IMR-90 (cell line): Measurements from ENCODE around the gene STKLD1. TPM values are rescaled to one million over a fixed set of nuclear protein-coding genes. Genes with fewer than 3 reads are reported as not detected.

ENCODE experiments used
- ATAC-seq: fragments of 200-7000 bp; cut with Tn5 transposase; 2 replicates; pipeline ENCODE4 v1.9.1; 2020; ENCODE audit warnings: low read depth, mild to moderate bottlenecking, moderate library complexity
- BruUV-seq: library from RNA; stranded (reverse); fragments of 400-500 nt; replicated peaks from 2 replicates; lab custom pipeline; 2021; lab: Mats Ljungman, UMichigan
- CTCF ChIA-PET: fragments of 300-600 bp; formaldehyde crosslinking; extraction: SDS; loops from one replicate; lab custom pipeline; 2021; ENCODE audit warnings: antibody characterized with exemption; lab: Yijun Ruan, JAX
- POLR2A ChIA-PET: fragments of 300-600 bp; sonication (Branson Sonifier 250); formaldehyde crosslinking; loops from one replicate; lab custom pipeline; 2022; ENCODE audit warnings: antibody characterized with exemption; ENCODE audit not compliant: unreplicated experiment; lab: Charles Lee
- DNase-seq: peaks from one replicate; pipeline ENCODE4 v3.0.0; 2013
- H2AFZ ChIP-seq: replicated peaks from 2 replicates; pipeline ENCODE3; 2013; ENCODE audit warnings: low read length, mild to moderate bottlenecking; ENCODE audit not compliant: poor library complexity
- H2AK5ac ChIP-seq: 2 replicates; pipeline ENCODE4 v1.6.1; 2013; ENCODE audit warnings: low read depth, low read length, inconsistent platforms
- H2AK9ac ChIP-seq: replicated peaks from 2 replicates; pipeline ENCODE3; 2013; ENCODE audit warnings: mild to moderate bottlenecking, low read depth, low read length, moderate library complexity; ENCODE audit not compliant: poor library complexity
- H2BK120ac ChIP-seq: 2 replicates; pipeline ENCODE4 v1.6.1; 2013; ENCODE audit warnings: low read depth, low read length, inconsistent platforms
- H2BK15ac ChIP-seq: 3 replicates; pipeline ENCODE4 v1.6.1; 2013; ENCODE audit warnings: low read depth, low read length, inconsistent platforms
- H2BK20ac ChIP-seq: 2 replicates; pipeline ENCODE4 v1.6.1; 2013; ENCODE audit warnings: low read depth, mild to moderate bottlenecking, inconsistent platforms, low read length, moderate library complexity
- H2BK5ac ChIP-seq: 2 replicates; pipeline ENCODE4 v1.6.1; 2013; ENCODE audit warnings: mild to moderate bottlenecking, low read depth, low read length, inconsistent platforms; ENCODE audit not compliant: poor library complexity, severe bottlenecking
- H3K14ac ChIP-seq: replicated peaks from 2 replicates; pipeline ENCODE4 v1.6.1; 2013; ENCODE audit warnings: low read depth, low read length, inconsistent platforms
- H3K18ac ChIP-seq: 2 replicates; pipeline ENCODE4 v1.6.1; 2013; ENCODE audit warnings: low read depth, low read length, control low read depth
- H3K23ac ChIP-seq: 2 replicates; pipeline ENCODE4 v1.6.1; 2013; ENCODE audit warnings: low read depth, low read length, inconsistent platforms
- H3K27ac ChIP-seq: 2 replicates; pipeline ENCODE4 v1.5.1; 2013; ENCODE audit warnings: mild to moderate bottlenecking, control low read depth, low read length; ENCODE audit not compliant: insufficient read depth
- H3K27me3 ChIP-seq: 2 replicates; pipeline ENCODE4 v1.6.1; 2013; ENCODE audit warnings: low read length; ENCODE audit not compliant: control insufficient read depth, insufficient read depth
- H3K36me3 ChIP-seq: 2 replicates; pipeline ENCODE4 v1.6.1; 2013; ENCODE audit warnings: low read length, mixed read lengths; ENCODE audit not compliant: control insufficient read depth, insufficient read depth
- H3K4ac ChIP-seq: 2 replicates; pipeline ENCODE4 v1.6.1; 2013; ENCODE audit warnings: low read depth, low read length, inconsistent platforms
- H3K4me1 ChIP-seq: 2 replicates; pipeline ENCODE4 v1.6.1; 2013; ENCODE audit warnings: low read length, mixed read lengths; ENCODE audit not compliant: control insufficient read depth, insufficient read depth
- H3K4me2 ChIP-seq: 2 replicates; pipeline ENCODE4 v1.6.1; 2013; ENCODE audit warnings: low read depth, mild to moderate bottlenecking, control low read depth, low read length, moderate library complexity
- H3K4me3 ChIP-seq: 2 replicates; pipeline ENCODE4 v1.5.1; 2013; ENCODE audit warnings: low read depth, mild to moderate bottlenecking, control low read depth, low read length, moderate library complexity; ENCODE audit not compliant: insufficient read depth
- H3K56ac ChIP-seq: 2 replicates; pipeline ENCODE4 v1.6.1; 2013; ENCODE audit warnings: low read length, inconsistent platforms; ENCODE audit not compliant: insufficient read depth; ENCODE audit errors: extremely low read depth
- H3K79me1 ChIP-seq, 2 experiments: 2 replicates each; pipeline ENCODE4 v1.6.1; 2013; ENCODE audit warnings: low read length in 2 of 2, inconsistent platforms in 1 of 2, low read depth in 1 of 2
- H3K9ac ChIP-seq: 2 replicates; pipeline ENCODE4 v1.6.1; 2013; ENCODE audit warnings: low read depth, low read length, control low read depth
- H3K9me1 ChIP-seq: 2 replicates; pipeline ENCODE4 v1.6.1; 2013; ENCODE audit warnings: low read length, inconsistent platforms; ENCODE audit not compliant: insufficient read depth
- H3K9me3 ChIP-seq: 2 replicates; pipeline ENCODE4 v1.6.1; 2013; ENCODE audit warnings: low read length; ENCODE audit not compliant: control insufficient read depth, insufficient read depth
- H4K20me1 ChIP-seq: 2 replicates; pipeline ENCODE4 v1.6.1; 2013; ENCODE audit warnings: low read length, inconsistent platforms; ENCODE audit not compliant: insufficient read depth
- H4K5ac ChIP-seq: 2 replicates; pipeline ENCODE4 v1.6.1; 2013; ENCODE audit warnings: mild to moderate bottlenecking, low read depth, low read length, control low read depth
- H4K8ac ChIP-seq, 2 experiments: 2 replicates each; pipeline ENCODE4 v1.6.1; 2013; ENCODE audit warnings: low read depth in 2 of 2, low read length in 2 of 2, control low read depth in 1 of 2, inconsistent platforms in 1 of 2
- H4K91ac ChIP-seq: 2 replicates; pipeline ENCODE4 v1.6.1; 2013; ENCODE audit warnings: low read depth, low read length, inconsistent platforms; ENCODE audit not compliant: insufficient read depth
- CHD1 ChIP-seq: IDR thresholded peaks from 2 replicates; pipeline ENCODE4 v1.6.1; 2012; ENCODE audit warnings: low read depth, low read length, improper control_type of control experiment
- ELK1 ChIP-seq: fragments of 150-350 bp; IDR thresholded peaks from 2 replicates; pipeline ENCODE4 v1.6.1; 2016; ENCODE audit warnings: low read depth, mild to moderate bottlenecking, low read length, moderate library complexity, borderline replicate concordance
- MAFK ChIP-seq: IDR thresholded peaks from 2 replicates; pipeline ENCODE4 v1.6.1; 2012; ENCODE audit warnings: low read depth, low read length, improper control_type of control experiment
- RAD21 ChIP-seq: IDR thresholded peaks from 2 replicates; pipeline ENCODE4 v1.6.1; 2012; ENCODE audit warnings: low read length, improper control_type of control experiment
- RCOR1 ChIP-seq: IDR thresholded peaks from 2 replicates; pipeline ENCODE4 v1.6.1; 2012; ENCODE audit warnings: mild to moderate bottlenecking, low read length, improper control_type of control experiment; ENCODE audit not compliant: insufficient replicate concordance
- RFX5 ChIP-seq: IDR thresholded peaks from 2 replicates; pipeline ENCODE4 v1.8.0; 2012; ENCODE audit warnings: low read depth, mild to moderate bottlenecking, low read length, moderate library complexity
- USF2 ChIP-seq: fragments of 150-350 bp; IDR thresholded peaks from 2 replicates; pipeline ENCODE4 v1.6.1; 2017; ENCODE audit warnings: mild to moderate bottlenecking, antibody characterized with exemption, low read length, low read depth
- WGBS, 2 experiments: methylation state at CpG; one replicate each; pipeline versions ENCODE4 v1.1.5 to v1.1.7; 2013; ENCODE audit warnings: missing lambda C conversion rate in 2 of 2; ENCODE audit not compliant: insufficient read length in 1 of 2; ENCODE audit errors: extremely low coverage in 2 of 2; 5-methylcytosine and 5-hydroxymethylcytosine counted together
- dilution Hi-C: fragments of 300-500 bp; cut with HindIII; formaldehyde crosslinking; loops from one replicate; pipeline ENCODE4 v1.14.3; 2018; ENCODE audit warnings: low sequenced_read_pairs; ENCODE audit not compliant: unreplicated experiment
- in situ Hi-C: fragments of 300-500 bp; cut with MboI; formaldehyde crosslinking; loops from 3 replicates; pipeline ENCODE4 v1.14.3; 2019; ENCODE audit warnings: low sequenced_read_pairs, inconsistent platforms, mixed read lengths
- intact Hi-C: fragments of 100-400 bp; cut with micrococcal nuclease; formaldehyde crosslinking; loops from 2 replicates; pipeline ENCODE4 v1.10.0; 2022
- polyA plus RNA-seq, 3 experiments: library from polyadenylated mRNA; depleted of rRNA; stranded (reverse); fragments of >200 nt; gene quantifications; 2 replicates each; pipeline ENCODE4 v1.2.3, GENCODE V29; 2012; ENCODE audit warnings: low replicate concordance in 1 of 3
- total RNA-seq: library from RNA; depleted of rRNA; stranded (reverse); fragments of >200 nt; gene quantifications from 2 replicates; pipeline ENCODE4 v1.2.3, GENCODE V29; 2012

The STKLD1 gene
- total and polyA plus RNA-seq, 2 of the 4 experiments (the other 2 are of a cell fraction): 0.54 to 0.65 TPM

GRCh38 chr9:133331221-133331620, 44.9 kb upstream of the STKLD1 start:
- H4K8ac ChIP-seq: no peak overlapping the region
- CTCF ChIA-PET: no interaction called here

More at GRCh38 chr9:133331221-133331620, 44.9 kb upstream of the STKLD1 start:
- H3K14ac ChIP-seq: no peak overlapping the region
- ATAC-seq (no peak), DNase-seq (no peak)
- H2AFZ ChIP-seq: no peak overlapping the region
- 93% methylated on average over 10 of the region's 19 CpGs; no CpG with 5 or more reads in 1 of the 2 experiments for WGBS, 2 experiments
- intact Hi-C loops (no loop called here), in situ Hi-C loops (no loop called here), dilution Hi-C loops (no loop called here)
- no peaks in the 10 kb centered on the region; the same call in 1 of the 2 replicates for H4K20me1 ChIP-seq
- no peak overlapping the region for H3K4me3 ChIP-seq
- H2AK9ac ChIP-seq: no peak overlapping the region
- H3K23ac ChIP-seq: no peak overlapping the region
- no peak overlapping the region for H2BK15ac ChIP-seq
- H3K27me3 ChIP-seq: no peaks in the 10 kb centered on the region
- H3K56ac ChIP-seq: no peak overlapping the region
- no peak overlapping the region for H3K9ac ChIP-seq
- peaks cover 17 to 30% of the 10 kb centered on the region in 2 experiments; a peak in 3 of 4 replicates for H3K79me1 ChIP-seq
- TF ChIP-seq ELK1 (no peak), RAD21 (no peak), USF2 (no peak), RCOR1 (no peak), MAFK (no peak), CHD1 (no peak), RFX5 (no peak)
- H3K9me3 ChIP-seq: no peaks in the 10 kb centered on the region
- peaks cover 35% of the 10 kb centered on the region for H3K36me3 ChIP-seq
- no peaks in the 10 kb centered on the region for H3K4me1 ChIP-seq
- POLR2A ChIA-PET: no interaction called here
- H2BK5ac ChIP-seq: no peak overlapping the region
- BruUV-seq: no TSS peak
- no peak overlapping the region for H3K4ac ChIP-seq
- H2BK20ac ChIP-seq: no peak overlapping the region
- no peak overlapping the region for H4K91ac ChIP-seq
- no peak overlapping the region for H2BK120ac ChIP-seq
- no peak overlapping the region for H4K5ac ChIP-seq
- H2AK5ac ChIP-seq: no peak overlapping the region
- H3K4me2 ChIP-seq: no peak overlapping the region
- peaks cover 6% of the 10 kb centered on the region; the same call in 1 of the 2 replicates for H3K9me1 ChIP-seq
- H3K27ac ChIP-seq: no peak overlapping the region
- no peak overlapping the region for H3K18ac ChIP-seq
